SK-N-DZ (cell line): ENCODE measurements around the gene FBXL19.

Experiments used
- DNase-seq: peaks from one replicate; pipeline ENCODE4 v3.0.0-alpha.2; 2015; ENCODE audit warnings: low spot score

The FBXL19 gene

DNA sequence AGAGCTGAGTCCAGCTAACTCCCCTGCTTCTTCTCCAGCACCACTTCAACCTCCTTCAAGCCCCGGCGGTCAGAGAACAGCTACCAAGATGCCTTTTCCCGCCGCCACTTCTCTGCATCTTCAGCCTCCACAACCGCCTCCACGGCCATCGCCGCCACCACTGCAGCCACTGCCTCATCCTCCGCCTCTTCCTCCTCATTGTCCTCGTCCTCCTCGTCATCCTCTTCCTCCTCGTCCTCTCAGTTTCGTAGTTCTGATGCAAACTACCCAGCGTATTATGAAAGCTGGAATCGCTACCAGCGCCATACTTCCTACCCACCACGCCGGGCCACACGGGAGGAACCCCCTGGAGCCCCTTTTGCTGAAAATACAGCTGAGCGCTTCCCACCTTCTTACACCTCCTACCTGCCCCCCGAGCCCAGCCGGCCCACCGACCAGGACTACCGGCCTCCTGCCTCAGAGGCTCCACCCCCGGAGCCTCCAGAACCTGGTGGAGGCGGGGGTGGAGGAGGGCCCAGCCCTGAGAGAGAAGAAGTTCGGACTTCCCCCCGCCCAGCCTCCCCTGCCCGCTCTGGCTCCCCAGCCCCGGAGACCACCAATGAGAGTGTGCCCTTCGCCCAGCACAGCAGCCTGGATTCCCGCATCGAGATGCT lies 41.3 kb downstream of the FBXL19 start:
- no peak for DNase-seq

DNA sequence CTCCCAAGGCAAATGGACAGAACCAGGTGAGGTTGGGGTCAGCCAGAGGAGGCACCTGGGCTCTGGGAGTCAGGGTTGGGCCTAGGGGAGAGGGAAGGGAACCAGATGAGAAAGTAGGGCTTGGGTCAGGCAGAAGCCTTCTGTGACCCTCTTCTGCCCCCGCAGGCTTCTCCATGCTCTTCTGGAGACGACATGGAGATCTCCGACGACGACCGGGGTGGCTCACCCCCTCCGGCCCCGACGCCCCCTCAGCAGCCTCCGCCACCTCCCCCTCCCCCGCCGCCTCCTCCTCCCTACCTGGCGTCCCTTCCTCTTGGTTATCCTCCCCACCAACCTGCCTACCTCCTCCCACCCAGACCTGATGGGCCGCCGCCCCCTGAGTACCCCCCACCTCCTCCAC lies 42.1 kb downstream of the FBXL19 start:
- DNase-seq: no peak

DNA sequence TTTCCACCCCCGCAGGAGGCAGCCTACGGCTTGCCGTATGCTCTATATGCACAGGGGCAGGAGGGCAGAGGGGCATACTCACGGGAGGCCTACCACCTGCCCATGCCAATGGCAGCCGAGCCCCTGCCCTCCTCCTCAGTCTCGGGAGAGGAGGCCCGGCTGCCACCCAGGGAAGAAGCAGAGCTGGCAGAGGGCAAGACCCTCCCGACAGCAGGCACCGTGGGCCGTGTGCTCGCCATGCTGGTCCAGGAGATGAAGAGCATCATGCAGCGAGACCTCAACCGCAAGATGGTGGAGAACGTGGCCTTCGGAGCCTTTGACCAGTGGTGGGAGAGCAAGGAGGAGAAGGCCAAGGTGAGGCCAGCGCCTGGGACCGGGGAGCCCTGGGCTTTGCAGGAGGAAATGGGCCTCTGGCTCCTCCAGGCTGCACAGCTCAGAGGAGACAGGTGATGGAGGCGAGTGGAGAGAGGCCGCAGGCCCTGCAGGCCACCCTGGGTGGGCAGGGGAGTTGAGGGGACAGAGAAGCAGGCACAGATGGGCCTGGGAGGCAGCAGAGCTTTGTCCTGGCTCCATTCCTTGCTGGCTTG lies 42.8 kb downstream of the FBXL19 start:
- DNase-seq: no peak

DNA sequence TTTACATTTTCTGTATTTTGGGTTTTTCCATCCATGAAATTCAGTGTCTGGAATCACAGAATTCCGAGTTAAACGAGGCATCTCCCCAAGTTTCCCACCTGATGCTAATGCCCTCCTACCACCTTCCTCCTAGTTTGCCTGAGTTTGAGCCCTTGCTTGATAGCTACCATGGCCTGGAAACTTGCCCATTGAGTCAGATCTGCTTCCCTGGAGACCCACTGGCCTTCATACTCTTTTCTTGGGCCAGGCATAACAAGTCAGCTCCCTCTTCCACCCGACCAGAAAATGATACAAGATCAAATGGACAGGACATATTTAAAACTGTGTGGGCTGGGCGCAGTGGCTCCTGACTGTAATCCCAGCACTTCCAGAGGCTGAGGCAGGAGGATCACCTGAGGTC lies 44.4 kb downstream of the FBXL19 start:
- no peak for DNase-seq

DNA sequence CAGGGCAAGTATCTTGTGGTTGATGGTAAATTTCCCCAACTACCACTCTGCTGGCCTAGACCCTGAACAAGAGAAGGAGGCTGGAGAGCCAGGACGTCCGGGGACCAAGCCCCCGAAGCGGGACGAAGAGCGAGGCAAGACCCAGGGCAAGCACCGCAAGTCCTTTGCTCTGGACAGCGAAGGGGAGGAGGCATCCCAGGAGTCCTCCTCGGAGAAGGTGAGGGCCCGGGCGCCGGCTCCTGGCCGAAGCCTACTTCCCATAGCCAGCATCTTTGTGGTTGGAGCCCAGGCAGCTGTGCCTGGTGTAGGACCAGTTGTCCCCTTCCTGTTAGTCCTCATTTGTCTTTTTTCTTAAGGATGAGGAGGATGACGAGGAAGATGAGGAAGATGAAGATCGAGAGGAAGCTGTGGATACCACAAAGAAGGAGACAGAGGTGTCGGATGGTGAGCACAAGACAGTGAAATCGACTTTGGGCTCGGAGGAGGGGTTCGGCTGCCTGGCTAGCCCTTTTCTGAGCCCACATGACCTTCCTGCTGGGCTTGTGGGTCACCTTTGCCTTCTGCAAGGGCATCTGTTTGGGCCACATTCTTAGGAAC lies 46.0 kb downstream of the FBXL19 start:
- no peak for DNase-seq

DNA sequence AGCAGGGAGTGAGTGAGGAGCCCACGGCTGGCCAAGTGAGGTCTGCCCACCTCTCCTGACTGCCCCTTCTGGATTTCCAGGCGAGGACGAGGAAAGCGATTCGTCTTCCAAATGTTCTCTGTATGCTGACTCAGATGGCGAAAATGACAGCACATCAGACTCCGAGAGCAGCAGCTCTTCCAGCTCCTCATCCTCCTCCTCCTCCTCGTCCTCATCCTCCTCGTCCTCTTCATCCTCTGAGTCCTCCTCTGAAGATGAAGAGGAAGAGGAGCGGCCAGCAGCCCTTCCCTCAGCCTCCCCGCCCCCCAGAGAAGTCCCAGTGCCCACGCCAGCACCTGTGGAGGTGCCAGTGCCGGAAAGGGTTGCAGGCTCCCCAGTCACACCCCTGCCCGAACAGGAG lies 47.9 kb downstream of the FBXL19 start:
- DNase-seq: no peak

DNA sequence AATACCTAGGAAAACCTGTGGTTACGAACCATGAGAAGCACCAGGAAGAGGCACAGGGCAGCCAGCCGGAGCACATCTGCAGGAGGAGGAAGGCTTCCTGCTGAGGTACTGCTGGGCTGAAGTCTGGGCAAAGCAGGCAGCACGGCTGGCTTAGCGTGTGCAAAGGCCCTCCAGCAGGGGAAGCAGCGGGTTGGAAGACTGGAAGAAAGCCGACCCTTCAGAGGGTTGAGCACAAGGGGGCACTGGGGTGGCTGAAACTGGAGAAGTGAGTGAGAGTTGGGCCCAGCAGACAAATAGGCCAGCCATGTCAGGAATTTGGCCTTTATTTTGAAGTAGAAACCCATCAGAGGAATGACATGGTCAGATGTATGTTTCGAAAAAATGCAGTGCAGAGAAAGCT lies 49.5 kb downstream of the FBXL19 start:
- DNase-seq: no peak

DNA sequence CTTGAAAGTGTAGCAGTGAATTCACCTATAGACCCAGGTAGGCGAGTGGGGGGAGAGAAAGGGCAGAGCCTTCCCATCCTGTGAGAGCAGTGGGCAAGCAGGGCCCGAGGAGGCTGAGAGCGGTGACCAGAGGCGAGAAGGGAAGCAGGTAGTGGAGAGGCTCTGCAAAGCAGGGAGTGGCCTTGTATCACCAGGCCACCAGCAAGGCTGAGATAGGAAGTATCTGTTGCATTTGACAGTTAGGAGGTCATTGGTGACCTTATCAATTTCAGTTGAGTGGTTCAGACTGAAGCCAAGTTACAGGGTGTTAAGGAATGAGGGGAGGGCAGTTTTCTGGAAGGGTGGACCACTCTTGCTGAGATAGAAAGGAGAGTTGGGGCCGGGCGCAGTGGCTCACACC lies 51.0 kb downstream of the FBXL19 start:
- no peak for DNase-seq

DNA sequence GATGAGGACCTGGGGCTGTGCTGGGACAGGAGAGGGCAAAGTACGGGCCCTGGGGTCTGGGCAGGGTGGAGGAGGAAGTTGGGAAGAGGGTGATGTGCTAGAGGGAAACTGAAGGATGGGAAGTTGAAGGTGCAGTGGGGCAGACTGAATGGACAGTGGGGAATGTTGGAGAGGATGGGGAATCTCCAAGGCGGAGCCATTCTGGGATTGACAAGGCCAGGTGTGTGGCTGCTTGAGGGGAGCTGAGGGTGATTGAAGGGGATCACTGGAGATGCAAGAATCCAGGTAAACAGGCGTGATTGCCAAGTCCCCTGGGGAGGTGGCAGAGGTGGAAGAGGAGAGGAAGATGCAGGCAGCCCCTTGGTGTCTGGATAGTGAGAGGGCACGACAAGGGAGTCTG lies 53.1 kb downstream of the FBXL19 start:
- no peak for DNase-seq

DNA sequence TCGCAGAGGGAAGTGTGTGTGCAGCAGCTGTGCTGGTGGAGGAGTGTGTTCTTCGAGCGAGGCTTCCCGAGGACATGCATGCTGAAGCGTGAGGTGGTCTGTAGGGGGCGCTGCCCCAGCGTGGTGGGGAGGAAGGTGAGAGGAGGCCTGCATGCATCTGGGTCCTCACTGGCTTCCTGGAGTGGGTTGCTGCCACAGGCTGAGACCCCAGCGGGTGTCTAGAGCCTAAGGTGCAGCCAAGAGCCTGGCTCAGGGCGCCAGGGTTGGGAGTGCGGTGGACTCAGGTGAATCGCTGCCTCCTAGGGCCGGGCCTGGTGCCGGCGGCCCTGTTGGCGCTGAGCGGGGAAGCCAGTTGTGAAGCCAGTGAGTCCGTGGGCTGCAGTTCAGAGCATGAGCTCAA lies 54.1 kb downstream of the FBXL19 start:
- DNase-seq: no peak

DNA sequence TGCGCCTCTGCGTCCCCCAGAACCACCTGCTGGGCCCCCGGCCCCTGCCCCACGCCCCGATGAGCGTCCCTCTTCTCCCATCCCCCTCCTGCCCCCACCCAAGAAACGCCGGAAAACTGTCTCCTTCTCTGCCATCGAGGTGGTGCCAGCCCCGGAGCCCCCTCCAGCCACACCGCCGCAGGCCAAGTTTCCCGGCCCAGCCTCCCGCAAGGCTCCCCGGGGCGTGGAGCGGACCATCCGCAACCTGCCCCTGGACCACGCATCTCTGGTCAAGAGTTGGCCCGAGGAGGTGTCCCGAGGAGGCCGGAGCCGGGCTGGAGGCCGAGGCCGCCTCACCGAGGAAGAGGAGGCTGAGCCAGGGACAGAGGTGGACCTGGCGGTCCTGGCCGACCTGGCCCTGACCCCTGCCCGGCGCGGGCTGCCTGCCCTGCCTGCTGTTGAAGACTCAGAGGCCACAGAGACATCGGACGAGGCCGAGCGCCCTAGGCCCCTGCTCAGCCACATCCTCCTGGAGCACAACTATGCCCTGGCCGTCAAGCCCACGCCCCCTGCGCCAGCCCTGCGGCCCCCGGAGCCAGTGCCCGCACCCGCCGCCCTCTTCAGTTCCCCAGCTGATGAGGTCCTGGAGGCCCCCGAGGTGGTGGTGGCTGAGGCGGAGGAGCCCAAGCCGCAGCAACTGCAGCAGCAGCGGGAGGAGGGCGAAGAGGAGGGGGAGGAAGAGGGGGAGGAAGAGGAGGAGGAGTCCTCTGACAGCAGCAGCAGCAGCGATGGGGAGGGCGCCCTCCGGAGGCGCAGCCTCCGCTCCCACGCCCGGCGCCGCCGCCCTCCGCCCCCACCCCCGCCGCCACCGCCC lies 56.0 kb downstream of the FBXL19 start:
- no peak for DNase-seq

DNA sequence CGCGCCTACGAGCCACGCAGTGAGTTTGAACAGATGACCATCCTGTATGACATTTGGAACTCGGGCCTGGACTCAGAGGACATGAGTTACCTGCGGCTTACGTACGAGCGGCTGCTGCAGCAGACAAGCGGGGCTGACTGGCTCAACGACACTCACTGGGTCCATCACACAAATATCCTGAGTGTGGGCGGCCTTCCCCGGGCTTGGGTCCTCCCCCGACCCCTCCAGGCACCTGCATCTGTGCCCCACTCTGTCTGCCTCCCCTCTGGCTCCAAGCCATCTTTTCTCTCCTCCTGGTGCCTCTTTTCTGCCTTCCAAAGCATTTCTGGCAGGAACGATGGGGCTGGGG lies 56.6 kb downstream of the FBXL19 start:
- DNase-seq: no peak

DNA sequence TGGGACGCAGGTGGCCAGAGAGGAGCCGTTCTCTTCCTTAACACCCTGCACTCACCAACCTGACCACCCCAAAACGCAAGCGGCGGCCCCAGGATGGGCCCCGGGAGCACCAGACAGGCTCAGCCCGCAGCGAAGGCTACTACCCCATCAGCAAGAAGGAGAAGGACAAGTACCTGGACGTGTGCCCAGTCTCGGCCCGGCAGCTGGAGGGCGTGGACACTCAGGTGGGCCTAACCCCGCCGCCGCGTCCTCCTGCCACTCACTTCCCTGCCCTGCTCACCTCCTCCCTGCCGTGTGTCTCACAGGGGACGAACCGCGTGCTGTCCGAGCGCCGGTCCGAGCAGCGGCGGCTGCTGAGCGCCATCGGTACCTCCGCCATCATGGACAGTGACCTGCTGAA lies 57.1 kb downstream of the FBXL19 start:
- no peak for DNase-seq

DNA sequence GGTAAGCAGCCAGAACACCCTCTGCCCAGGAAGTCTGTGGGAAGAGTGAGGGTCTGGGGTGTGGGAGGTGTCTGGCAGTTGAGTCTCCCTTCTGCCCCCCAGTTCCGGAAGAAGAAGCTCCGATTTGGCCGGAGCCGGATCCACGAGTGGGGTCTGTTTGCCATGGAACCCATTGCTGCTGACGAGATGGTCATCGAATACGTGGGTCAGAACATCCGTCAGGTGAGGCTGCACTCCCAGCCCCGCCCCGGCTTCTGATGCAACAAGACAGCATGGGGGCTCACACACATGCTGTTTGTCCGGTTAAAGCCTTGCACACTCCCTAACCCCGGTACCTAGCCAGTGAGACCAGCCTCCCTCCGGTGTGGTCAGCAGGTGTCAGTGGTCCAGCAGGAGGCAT lies 57.6 kb downstream of the FBXL19 start:
- DNase-seq: no peak

DNA sequence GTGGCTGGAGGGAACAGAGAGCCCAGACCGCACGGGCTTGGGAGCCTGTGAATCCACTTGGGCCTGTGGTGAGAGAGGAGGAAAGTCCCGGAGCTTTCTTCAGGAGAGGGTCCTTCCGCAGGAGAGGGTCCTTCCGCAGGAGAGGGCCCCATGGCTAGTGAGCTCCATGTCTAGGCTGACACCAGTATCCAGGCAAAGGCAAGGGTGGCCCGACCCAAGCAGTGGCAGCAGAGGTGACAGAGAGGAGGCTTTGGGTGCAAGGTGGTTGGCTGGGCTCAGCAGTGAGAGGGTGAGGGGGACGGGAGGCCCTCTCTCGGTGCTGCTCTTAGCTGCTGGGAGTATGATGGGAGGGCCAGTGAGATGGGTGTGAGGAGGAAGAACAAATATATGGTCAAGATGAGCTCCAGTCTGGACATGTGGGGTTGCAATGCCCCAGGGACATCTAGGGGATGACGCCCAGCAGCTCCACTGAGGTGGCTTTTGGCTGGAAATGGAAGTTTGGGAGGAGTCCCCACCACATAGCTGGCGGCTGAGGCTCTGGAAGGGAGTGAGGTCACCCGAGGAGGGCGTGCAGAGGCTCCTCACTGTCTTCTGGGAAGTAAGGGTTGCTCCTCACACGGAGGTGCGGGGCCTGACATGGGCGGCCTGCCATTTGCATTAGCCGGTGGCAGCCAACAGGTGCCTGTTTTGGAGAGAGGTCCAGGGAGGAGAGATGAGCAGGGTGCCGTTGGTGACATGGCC lies 59.3 kb downstream of the FBXL19 start:
- DNase-seq: no peak

DNA sequence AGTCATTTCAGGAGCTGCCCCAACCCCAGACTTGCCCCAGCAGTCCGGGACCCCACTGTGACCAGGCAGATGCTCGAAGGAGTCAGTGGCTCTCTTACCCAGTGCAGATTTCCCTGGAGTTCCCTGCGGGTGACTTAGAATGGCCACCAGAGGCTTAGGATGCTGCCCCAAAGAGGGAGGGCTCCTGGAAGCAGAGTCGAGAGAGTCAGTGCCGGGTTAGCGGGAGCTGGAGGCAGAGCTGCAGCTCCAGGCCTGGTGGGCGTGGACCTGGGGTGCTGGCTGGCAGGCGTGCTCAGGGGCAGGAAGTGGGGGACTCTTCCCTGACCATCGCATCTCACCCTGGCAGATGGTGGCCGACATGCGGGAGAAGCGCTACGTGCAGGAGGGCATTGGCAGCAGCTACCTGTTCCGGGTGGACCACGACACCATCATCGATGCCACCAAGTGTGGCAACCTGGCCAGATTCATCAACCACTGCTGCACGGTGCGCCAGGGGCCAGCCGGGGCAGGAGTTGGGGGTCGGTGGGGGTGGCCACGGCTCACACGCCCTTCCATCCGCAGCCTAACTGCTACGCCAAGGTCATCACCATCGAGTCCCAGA lies 60.0 kb downstream of the FBXL19 start:
- no peak for DNase-seq

DNA sequence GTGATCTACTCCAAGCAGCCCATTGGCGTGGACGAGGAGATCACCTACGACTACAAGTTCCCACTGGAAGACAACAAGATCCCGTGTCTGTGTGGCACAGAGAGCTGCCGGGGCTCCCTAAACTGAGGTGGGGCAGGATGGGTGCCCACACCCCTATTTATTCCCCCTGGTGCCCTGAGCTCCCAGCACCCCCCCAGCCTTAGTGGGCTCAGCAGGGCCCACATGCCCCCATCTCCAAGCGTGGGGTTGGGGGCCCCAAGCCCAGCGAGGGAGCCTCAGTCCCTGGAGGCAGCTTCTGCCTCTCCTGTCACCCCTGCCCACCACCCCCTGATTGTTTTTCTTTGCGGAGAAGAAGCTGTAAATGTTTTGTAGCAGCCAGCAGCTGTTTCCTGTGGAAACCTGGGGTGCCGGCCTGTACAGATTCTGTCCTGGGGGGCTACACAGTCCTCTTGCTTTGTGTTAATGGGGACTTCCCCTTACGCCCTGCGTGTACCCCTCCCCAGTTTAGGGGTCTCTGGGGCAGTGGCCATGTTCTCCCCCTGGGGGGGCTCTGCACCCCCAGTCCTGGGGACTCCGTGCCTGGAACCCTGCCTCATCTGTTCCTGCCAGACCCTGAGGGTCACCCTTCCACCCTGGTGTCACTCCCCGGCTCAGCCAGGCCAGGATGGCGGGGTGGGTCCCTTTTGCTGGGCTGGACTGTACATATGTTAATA lies 60.7 kb downstream of the FBXL19 start:
- DNase-seq: no peak

DNA sequence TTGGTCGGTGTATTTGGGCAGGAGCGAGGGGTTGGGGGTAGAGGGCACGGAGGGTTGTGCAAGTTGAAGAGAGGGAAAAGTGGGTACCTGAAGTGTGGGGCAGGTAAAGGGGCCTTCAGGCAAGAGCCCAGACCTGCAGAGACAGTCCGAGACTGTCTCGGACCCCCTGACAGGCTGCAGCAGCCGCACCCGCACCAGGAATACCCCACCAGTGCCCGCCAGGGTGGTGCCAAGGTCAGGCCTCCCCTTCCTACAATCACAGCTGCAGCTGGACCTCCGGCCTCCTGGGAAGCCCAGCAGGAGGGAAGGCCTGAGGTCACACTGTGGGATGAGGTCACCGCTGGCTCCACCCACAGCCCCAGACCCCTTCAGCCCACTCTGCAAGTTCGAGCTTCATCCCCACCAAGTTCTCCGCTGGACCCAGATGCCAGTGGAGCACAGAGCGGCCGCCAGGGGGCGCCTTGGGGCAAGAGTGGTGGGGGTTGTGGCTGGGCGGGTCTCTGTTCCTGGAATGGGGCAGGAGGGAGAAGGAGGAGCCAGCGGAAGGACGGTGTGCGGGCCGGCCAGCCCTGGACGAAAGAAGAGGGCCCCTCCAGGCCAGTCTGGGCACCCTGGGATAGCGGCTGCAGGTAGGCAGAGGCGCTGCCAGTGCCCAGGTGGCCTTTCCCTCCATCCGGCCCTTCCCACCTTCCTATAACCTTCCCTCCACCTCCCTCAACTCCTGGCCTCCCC lies 61.5 kb downstream of the FBXL19 start, which contains the start of gene HSD3B7:
TSS of gene HSD3B7 (plus strand) at position 539 of the 732 bp plus-strand sequence. CDS start 452 bp downstream, outside the sequence.
- DNase-seq: peak; percentile 69

DNA sequence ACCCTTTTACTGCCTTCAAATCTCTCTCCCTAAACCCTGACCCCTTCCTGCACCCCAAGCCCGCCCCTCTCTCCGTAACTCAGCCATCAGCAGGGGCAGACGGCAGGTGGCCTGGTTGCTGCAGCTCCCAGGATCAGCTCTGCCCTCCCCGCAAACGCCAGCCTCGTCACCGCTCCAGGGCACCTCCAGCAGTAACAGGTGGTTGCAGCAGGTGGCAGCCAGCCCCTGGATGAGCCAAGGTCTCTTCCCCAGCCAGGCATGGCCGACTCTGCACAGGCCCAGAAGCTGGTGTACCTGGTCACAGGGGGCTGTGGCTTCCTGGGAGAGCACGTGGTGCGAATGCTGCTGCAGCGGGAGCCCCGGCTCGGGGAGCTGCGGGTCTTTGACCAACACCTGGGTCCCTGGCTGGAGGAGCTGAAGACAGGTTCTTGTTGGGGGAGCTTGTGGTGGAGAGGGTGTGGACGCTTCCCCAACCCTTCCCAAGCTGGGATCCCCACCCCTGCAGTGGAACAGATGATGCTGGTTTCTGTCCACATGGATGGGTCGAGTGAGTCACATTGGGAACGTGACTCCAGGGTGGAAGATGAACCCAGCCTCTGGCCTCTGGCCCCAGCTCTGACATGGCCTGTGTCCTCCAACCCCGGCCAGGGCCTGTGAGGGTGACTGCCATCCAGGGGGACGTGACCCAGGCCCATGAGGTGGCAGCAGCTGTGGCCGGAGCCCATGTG lies 62.2 kb downstream of the FBXL19 start:
- DNase-seq: no peak
